ENCODE data around the gene OR10G7.

Gene OR10G7, protein sequence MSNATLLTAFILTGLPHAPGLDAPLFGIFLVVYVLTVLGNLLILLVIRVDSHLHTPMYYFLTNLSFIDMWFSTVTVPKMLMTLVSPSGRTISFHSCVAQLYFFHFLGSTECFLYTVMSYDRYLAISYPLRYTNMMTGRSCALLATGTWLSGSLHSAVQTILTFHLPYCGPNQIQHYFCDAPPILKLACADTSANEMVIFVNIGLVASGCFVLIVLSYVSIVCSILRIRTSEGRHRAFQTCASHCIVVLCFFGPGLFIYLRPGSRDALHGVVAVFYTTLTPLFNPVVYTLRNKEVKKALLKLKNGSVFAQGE

DNA sequence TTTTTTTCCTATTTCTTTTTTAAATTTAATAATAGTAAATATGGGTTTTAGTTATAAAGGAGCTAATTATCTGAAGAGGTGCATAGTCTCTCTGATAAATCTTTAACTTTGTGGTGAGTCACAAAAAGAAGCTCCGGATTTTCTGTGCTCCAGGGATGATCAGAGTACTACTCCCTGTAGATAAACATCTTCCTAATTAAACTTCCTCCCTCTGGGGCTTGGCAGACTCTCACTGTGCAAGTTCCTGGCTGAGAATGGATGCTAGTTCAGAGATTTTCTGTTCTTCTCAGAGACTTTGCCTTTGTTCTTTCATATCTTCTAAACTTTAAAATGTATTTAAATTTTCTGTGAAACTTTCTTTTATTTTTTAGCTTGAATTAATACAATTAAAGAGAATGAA lies at the start of gene OR10G7:
TSS of gene OR10G7 (minus strand) at position 72 of the 400 bp plus-strand sequence. CDS start 2,324 bp downstream, outside the sequence.
- TF ChIP-seq, protein P1, sequence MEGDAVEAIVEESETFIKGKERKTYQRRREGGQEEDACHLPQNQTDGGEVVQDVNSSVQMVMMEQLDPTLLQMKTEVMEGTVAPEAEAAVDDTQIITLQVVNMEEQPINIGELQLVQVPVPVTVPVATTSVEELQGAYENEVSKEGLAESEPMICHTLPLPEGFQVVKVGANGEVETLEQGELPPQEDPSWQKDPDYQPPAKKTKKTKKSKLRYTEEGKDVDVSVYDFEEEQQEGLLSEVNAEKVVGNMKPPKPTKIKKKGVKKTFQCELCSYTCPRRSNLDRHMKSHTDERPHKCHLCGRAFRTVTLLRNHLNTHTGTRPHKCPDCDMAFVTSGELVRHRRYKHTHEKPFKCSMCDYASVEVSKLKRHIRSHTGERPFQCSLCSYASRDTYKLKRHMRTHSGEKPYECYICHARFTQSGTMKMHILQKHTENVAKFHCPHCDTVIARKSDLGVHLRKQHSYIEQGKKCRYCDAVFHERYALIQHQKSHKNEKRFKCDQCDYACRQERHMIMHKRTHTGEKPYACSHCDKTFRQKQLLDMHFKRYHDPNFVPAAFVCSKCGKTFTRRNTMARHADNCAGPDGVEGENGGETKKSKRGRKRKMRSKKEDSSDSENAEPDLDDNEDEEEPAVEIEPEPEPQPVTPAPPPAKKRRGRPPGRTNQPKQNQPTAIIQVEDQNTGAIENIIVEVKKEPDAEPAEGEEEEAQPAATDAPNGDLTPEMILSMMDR (IDR thresholded peaks at IDR 0.05; ENCODE audit: borderline replicate concordance, control extremely low read depth, extremely low read depth, insufficient read depth, missing control alignments) = no peak
- no peak for DNase-seq (ENCODE audit: low spot score)

DNA sequence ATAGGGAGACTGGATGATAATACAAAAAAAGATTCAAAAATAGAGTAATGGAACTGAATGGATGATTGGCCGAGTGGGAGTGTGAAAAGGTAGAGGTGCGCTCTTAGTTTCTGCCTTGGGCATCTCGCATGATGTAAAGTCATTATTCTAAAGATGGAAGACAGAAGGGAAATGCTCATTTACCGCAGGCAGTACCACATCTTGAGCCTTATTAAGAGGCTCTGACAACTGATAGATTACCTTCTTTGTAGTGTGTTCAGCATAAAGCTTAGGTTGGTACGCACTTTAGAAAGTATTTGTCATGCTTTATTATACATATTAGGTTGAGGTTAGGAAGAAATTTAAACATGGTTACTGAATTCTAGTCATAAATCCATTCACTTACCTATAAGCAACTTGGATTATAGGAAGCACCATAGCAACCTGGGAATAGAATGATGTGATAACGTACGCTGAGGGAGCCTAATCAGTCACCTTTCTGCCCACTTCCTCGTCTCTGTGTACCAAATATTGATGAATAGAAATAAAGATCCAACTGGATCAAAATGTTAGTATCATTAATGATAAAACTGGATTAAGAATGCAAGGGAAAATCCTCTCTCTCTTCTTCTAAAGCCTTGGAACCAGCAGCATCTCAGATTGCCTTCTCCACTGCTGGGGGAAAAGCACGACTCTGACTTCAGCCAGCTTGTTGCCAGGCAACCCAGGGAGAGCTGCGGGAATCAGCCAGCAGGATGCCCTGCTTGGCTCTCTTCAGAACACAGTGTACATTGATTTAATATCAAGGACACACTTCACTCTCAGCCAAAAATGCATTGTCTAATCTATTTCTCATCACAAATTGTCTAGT lies 45.1 kb upstream of the OR10G7 start:
- in situ Hi-C loops (cut with MboI; ENCODE audit: low sequenced_read_pairs, unreplicated experiment) = no loop called here
- DNase-seq (ENCODE audit: low spot score) = no peak
- TF ChIP-seq, protein P1 (IDR thresholded peaks at IDR 0.05; ENCODE audit: borderline replicate concordance, control extremely low read depth, extremely low read depth, insufficient read depth, missing control alignments) = no peak

More for the DNA sequence above, at the start of gene OR10G7:
- in situ Hi-C loops (cut with MboI; ENCODE audit: low sequenced_read_pairs, unreplicated experiment) = no loop called here

DNA sequence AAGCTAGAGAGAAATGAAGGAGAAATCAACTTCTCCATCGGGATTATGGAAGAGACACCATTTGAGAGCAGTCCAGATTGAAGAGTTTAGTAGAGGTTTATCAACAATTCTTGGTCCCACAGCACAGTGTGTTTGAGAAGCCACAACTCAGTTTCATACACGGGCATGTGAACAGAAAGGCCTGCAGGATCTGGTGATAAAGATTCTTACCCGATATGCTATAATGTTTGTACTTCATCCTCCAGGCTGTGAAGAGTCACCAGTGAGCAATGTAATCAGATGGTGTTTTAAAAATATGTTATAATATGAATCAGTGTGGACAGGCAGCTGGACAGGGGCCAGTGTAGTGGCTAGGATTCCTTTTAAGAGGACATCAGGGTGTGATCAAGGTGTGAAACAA lies 44.5 kb upstream of the OR10G7 start:
- TF ChIP-seq, protein P1 (IDR thresholded peaks at IDR 0.05; ENCODE audit: borderline replicate concordance, control extremely low read depth, extremely low read depth, insufficient read depth, missing control alignments) = no peak
- DNase-seq (ENCODE audit: low spot score) = no peak
- in situ Hi-C loops (cut with MboI; ENCODE audit: low sequenced_read_pairs, unreplicated experiment) = no loop called here

DNA sequence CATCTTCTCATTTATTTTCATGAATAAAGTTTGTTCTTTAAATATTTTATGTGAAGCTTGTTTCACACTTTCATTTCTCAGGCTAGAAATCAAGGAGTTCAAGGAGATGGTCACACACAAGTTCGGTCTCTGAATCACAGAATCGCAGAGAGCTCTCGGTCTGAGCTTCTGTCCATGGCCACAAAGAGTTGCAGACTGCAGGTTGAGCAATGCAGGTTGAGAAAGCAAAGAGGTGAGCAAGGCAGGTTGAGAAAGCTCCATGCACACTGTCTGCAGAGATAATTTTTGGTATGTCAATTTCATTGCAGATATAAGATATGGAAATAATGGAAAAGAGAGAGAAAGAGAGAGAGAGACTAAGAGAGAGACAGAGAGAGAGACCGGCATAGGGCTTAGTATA lies 41.2 kb upstream of the OR10G7 start:
- no peak for DNase-seq (ENCODE audit: low spot score)
- in situ Hi-C loops (cut with MboI; ENCODE audit: low sequenced_read_pairs, unreplicated experiment) = no loop called here

DNA sequence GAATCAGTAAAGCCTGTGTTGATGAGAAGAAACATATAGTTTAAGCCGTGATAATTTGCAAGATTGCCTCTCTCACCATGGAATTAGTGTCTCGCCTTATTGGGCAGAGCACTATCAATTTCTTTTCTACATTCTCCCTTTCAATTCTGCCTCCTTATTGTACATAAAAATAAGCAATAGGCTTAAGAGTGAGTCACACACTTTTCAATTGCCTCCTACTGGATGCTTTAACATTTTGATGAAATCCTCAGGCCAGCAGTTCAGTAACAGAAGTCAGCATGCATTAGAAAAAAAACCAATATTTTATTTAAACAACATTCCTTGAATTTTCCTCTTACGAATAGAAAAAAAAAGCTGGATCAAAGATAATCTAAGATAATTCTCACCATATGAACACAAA lies 40.4 kb upstream of the OR10G7 start:
- TF ChIP-seq, protein P1 (IDR thresholded peaks at IDR 0.05; ENCODE audit: borderline replicate concordance, control extremely low read depth, extremely low read depth, insufficient read depth, missing control alignments) = no peak
- DNase-seq (ENCODE audit: low spot score) = no peak
- in situ Hi-C loops (cut with MboI; ENCODE audit: low sequenced_read_pairs, unreplicated experiment) = no loop called here

More for the DNA sequence above, 41.2 kb upstream of the OR10G7 start:
- TF ChIP-seq, protein P1 (IDR thresholded peaks at IDR 0.05; ENCODE audit: borderline replicate concordance, control extremely low read depth, extremely low read depth, insufficient read depth, missing control alignments) = no peak

DNA sequence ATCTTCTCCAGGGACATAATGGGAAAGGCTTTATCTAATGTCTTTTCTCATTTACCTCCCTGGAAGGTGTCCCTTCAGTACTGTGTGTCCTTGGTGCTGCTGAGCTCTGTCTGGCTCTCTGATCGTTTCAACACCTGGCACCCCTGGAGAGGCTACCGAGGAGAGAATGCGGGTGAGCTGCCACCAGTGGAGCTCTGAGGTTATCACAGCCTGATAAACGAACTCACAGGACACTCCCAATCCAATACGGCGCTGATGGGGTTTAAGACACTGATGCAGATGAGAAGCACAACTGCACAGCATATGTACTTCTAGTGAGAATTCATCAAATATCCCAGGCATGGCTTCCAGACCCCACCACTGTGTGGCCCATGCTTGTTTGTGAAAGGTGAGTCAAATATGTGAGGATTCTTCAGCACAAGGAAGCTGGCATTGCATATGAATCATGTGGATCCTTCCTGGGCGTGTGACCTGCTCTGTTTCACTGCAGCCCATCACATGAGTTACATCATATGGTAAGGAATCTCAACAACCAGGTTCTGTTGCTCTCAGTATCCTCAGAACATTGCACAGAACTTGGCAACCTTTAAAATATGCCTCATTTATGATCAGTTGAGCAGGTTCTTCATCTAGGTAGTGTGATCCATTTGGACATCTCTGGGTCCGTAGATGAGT lies 39.3 kb upstream of the OR10G7 start:
- no peak for DNase-seq (ENCODE audit: low spot score)
- TF ChIP-seq, protein P1 (IDR thresholded peaks at IDR 0.05; ENCODE audit: borderline replicate concordance, control extremely low read depth, extremely low read depth, insufficient read depth, missing control alignments) = no peak
- in situ Hi-C loops (cut with MboI; ENCODE audit: low sequenced_read_pairs, unreplicated experiment) = no loop called here
